ENCODE data around the gene HOXC10.

- no peak for TF ChIP-seq EP300 (IDR thresholded peaks at IDR 0.05)
- TF ChIP-seq CTCF (IDR thresholded peaks at IDR 0.05): no peak
- no peak for TF ChIP-seq POLR2A (IDR thresholded peaks at IDR 0.05)
Observed at GRCh38 chr12:53980802-53981496, 4.0 kb upstream of the HOXC10 start.

Data from ovary (tissue), 3 donors.